ENCODE measurements around the gene NFASC. TPM values are rescaled to one million over a fixed set of nuclear protein-coding genes. Genes with fewer than 3 reads are reported as not detected.

NFASC gene
- total RNA-seq, 1 experiment from 2014 or later, result not detected

GRCh38 chr1:205072286-205072685 is 201.6 kb downstream of the NFASC start:
- H3K36me3 Mint-ChIP-seq (ENCODE audit: insufficient read depth, unreplicated experiment), result no peaks in the 10 kb centered on the region
- no peaks in the 10 kb centered on the region for H3K9me3 Mint-ChIP-seq (ENCODE audit: low read depth, unreplicated experiment)
- H3K27me3 Mint-ChIP-seq (ENCODE audit: unreplicated experiment), result peaks cover under 1% of the 10 kb centered on the region
- CTCF ChIA-PET, result no interaction called here
- TF ChIP-seq CTCF (IDR thresholded peaks at IDR 0.05; ENCODE audit: unreplicated experiment), result no peak
- BruUV-seq (replicated peaks), result no TSS peak
- intact Hi-C loops (cut with micrococcal nuclease; ENCODE audit: unreplicated experiment), result no loop called here
- DNase-seq, result no peak
- H3K27ac Mint-ChIP-seq (ENCODE audit: unreplicated experiment), result no peak overlapping the region
- H3K4me3 Mint-ChIP-seq (ENCODE audit: low read depth, unreplicated experiment), result no peak overlapping the region
- H3K4me1 Mint-ChIP-seq (ENCODE audit: low read depth, unreplicated experiment), result no peaks in the 10 kb centered on the region

Other genes starting within 250 kb of the NFASC start
- gene LRRN2, start 185.1 kb upstream of the NFASC start, total RNA-seq (2022), result not detected in 2 replicates
- gene CNTN2, start 172.3 kb downstream of the NFASC start, total RNA-seq (2022), result not detected in 2 replicates
- 3.9 and 4.4 TPM in 2 replicates for gene TMEM81, start 213.6 kb downstream of the NFASC start, total RNA-seq (2022)

Data from Calu3 (cell line).